ENCODE measurements around the gene TLE2.

- no peak for TF ChIP-seq CTCF (conservative IDR thresholded peaks at IDR 0.05; ENCODE audit: low read depth, low read length)
- TF ChIP-seq RFX5 (IDR thresholded peaks at IDR 0.05; ENCODE audit: low read depth, low read length), result no peak
- TF ChIP-seq MXI1 (IDR thresholded peaks at IDR 0.05; ENCODE audit: borderline replicate concordance, low read depth, low read length), result no peak
- TF ChIP-seq POLR2A (IDR thresholded peaks at IDR 0.05; ENCODE audit: low read depth, low read length), result no peak
- TF ChIP-seq, protein P1, sequence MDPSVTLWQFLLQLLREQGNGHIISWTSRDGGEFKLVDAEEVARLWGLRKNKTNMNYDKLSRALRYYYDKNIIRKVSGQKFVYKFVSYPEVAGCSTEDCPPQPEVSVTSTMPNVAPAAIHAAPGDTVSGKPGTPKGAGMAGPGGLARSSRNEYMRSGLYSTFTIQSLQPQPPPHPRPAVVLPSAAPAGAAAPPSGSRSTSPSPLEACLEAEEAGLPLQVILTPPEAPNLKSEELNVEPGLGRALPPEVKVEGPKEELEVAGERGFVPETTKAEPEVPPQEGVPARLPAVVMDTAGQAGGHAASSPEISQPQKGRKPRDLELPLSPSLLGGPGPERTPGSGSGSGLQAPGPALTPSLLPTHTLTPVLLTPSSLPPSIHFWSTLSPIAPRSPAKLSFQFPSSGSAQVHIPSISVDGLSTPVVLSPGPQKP (IDR thresholded peaks at IDR 0.05; ENCODE audit: borderline replicate concordance, low read depth, low read length), result no peak
- no peak for TF ChIP-seq RCOR1 (IDR thresholded peaks at IDR 0.05; ENCODE audit: insufficient replicate concordance, low read length)
- TF ChIP-seq USF2 (IDR thresholded peaks at IDR 0.05; ENCODE audit: low read depth, low read length), result no peak
Observed at GRCh38 chr19:3017923-3018322, 11.2 kb downstream of the TLE2 start.
